Anterior cingulate cortex (tissue), 58 donors: ENCODE data around the gene MAPKAPK2.
"Not testable (repeated sequence)": the region's sequence is repeated elsewhere in the genome, so short reads cannot be mapped to it uniquely, and the experiment has no call there.

Experiments used
- DNase-seq, 58 donors: peaks; one replicate each; lab custom pipeline; 2025; lab: John Stamatoyannopoulos, UW

MAPKAPK2 gene

GRCh38 chr1:206765771-206766170 lies 81.1 kb downstream of the MAPKAPK2 start:
- DNase-seq, result not testable (repeated sequence)

- DNase-seq, result peak in 6 of 58 donors; percentile 7 to 27 (median 14)
Measured at GRCh38 chr1:206766251-206766856, 81.6 kb downstream of the MAPKAPK2 start.

GRCh38 chr1:206768472-206769303 lies 84.0 kb downstream of the MAPKAPK2 start:
- DNase-seq, result no peak

GRCh38 chr1:206769304-206769731 lies 84.6 kb downstream of the MAPKAPK2 start:
- no peak for DNase-seq

GRCh38 chr1:206770531-206771337 lies 86.0 kb downstream of the MAPKAPK2 start, which contains the start of gene IL19:
IL19 (plus strand) TSS chr1:206770773; CDS start chr1:206836663, 65,890 bp downstream.
- DNase-seq, result peak in 4 of 58 donors; percentile 3 to 8 (median 8)

GRCh38 chr1:206771338-206771692 lies 86.6 kb downstream of the MAPKAPK2 start:
- DNase-seq, result no peak

- DNase-seq, result peak in 13 of 58 donors; percentile 3 to 29 (median 12)
Measured at GRCh38 chr1:206772243-206772937, 87.7 kb downstream of the MAPKAPK2 start, which contains the start of gene IL10. IL10 (minus strand) TSS chr1:206772494; CDS start chr1:206772435, 59 bp downstream.

- DNase-seq, result no peak
Measured at GRCh38 chr1:206774093-206774492, 89.4 kb downstream of the MAPKAPK2 start.

GRCh38 chr1:206776229-206776628 lies 91.5 kb downstream of the MAPKAPK2 start:
- DNase-seq, result no peak

GRCh38 chr1:206778031-206778430 lies 93.3 kb downstream of the MAPKAPK2 start:
- DNase-seq, result no peak

GRCh38 chr1:206778911-206779310 lies 94.2 kb downstream of the MAPKAPK2 start:
- not testable (repeated sequence) for DNase-seq

GRCh38 chr1:206779638-206780037 lies 94.9 kb downstream of the MAPKAPK2 start:
- DNase-seq, result no peak

GRCh38 chr1:206782448-206782847 lies 97.7 kb downstream of the MAPKAPK2 start:
- DNase-seq, result no peak

- DNase-seq, result no peak
Measured at GRCh38 chr1:206783506-206783905, 98.8 kb downstream of the MAPKAPK2 start.
